PC-9 (cell line): ENCODE results near the gene CLASP1. TPM values are rescaled to one million over a fixed set of nuclear protein-coding genes. Genes with fewer than 3 reads are reported as not detected.
A peak's percentile ranks its signal among the peaks of the same experiment; 100 is the strongest.
"Not testable (repeated sequence)": the region's sequence is repeated elsewhere in the genome, so short reads cannot be mapped to it uniquely, and the experiment has no call there.

ENCODE experiments used
- BruUV-seq: library from RNA; stranded (reverse); fragments of 400-500 nt; replicated peaks from 2 replicates; lab custom pipeline; 2021; lab: Mats Ljungman, UMichigan
- CTCF ChIA-PET: fragments of 300-600 bp; sonication (Branson Sonifier 250); formaldehyde crosslinking; loops from one replicate; lab custom pipeline; 2022; ENCODE audit warnings: antibody characterized with exemption; lab: Charles Lee
- POLR2A ChIA-PET: fragments of 300-600 bp; sonication (Branson Sonifier 250); formaldehyde crosslinking; loops from one replicate; lab custom pipeline; 2022; ENCODE audit warnings: antibody characterized with exemption; ENCODE audit not compliant: unreplicated experiment; lab: Charles Lee
- DNase-seq, 2 experiments: peaks; one replicate each; pipeline versions ENCODE4 v3.0.0 to v3.0.0-alpha.2; 2015 to 2022; ENCODE audit warnings: mixed read lengths in 1 of 2
- H2AFZ ChIP-seq: fragments of 200-600 bp; sonication (generic); 2 replicates; pipeline ENCODE4 v1.8.1; 2017; ENCODE audit warnings: antibody characterized with exemption
- H3F3A ChIP-seq: fragments of 200-600 bp; sonication (generic); 2 replicates; pipeline ENCODE4 v1.8.1; 2017; ENCODE audit warnings: antibody characterized with exemption, mild to moderate bottlenecking, low read depth; ENCODE audit not compliant: insufficient read depth
- H3K27ac ChIP-seq: fragments of 200-600 bp; sonication (generic); 2 replicates; pipeline ENCODE4 v1.6.1; 2016; ENCODE audit warnings: mixed run types
- H3K27me3 ChIP-seq: fragments of 200-600 bp; sonication (generic); 2 replicates; pipeline ENCODE4 v1.6.1; 2016; ENCODE audit warnings: low read depth, mixed run types; ENCODE audit not compliant: insufficient read depth
- H3K36me3 ChIP-seq: fragments of 200-600 bp; sonication (generic); 2 replicates; pipeline ENCODE4 v1.6.1; 2016; ENCODE audit warnings: low read depth, mixed run types
- H3K4me1 ChIP-seq: fragments of 200-600 bp; sonication (generic); replicated peaks from 2 replicates; pipeline ENCODE4 v1.6.1; 2016; ENCODE audit warnings: mixed run types; ENCODE audit not compliant: insufficient read depth
- H3K4me2 ChIP-seq: fragments of 200-600 bp; sonication (generic); 2 replicates; pipeline ENCODE4 v1.6.1; 2017; ENCODE audit warnings: mixed run types
- H3K4me3 ChIP-seq: fragments of 200-600 bp; sonication (generic); 2 replicates; pipeline ENCODE4 v1.6.1; 2016; ENCODE audit warnings: mixed run types
- H3K79me2 ChIP-seq: fragments of 200-600 bp; sonication (generic); 2 replicates; pipeline ENCODE4 v1.6.1; 2017; ENCODE audit warnings: low read depth, mixed run types
- H3K9me2 ChIP-seq: fragments of 200-600 bp; sonication (generic); 2 replicates; pipeline ENCODE4 v1.8.1; 2017; ENCODE audit warnings: mild to moderate bottlenecking; ENCODE audit not compliant: insufficient read depth
- H3K9me3 ChIP-seq: fragments of 200-600 bp; sonication (generic); 2 replicates; pipeline ENCODE4 v1.8.1; 2016; ENCODE audit warnings: low read depth; ENCODE audit not compliant: insufficient read depth
- H4K20me1 ChIP-seq: fragments of 200-600 bp; sonication (generic); 2 replicates; pipeline ENCODE4 v1.8.1; 2017; ENCODE audit not compliant: insufficient read depth
- CTCF ChIP-seq: fragments of 200-600 bp; sonication (generic); conservative IDR thresholded peaks from 2 replicates; pipeline ENCODE4 v1.6.1; 2017; ENCODE audit warnings: mixed run types, antibody characterized with exemption, mild to moderate bottlenecking, moderate library complexity
- EZH2 ChIP-seq: fragments of 200-600 bp; sonication (generic); IDR thresholded peaks from 2 replicates; pipeline ENCODE4 v1.8.0; 2017; ENCODE audit warnings: antibody characterized with exemption, low read depth
- intact Hi-C: fragments of 100-400 bp; cut with micrococcal nuclease; formaldehyde crosslinking; loops from one replicate; pipeline ENCODE4 v1.10.0; 2022; ENCODE audit not compliant: unreplicated experiment
- total RNA-seq: library from RNA; stranded (reverse); gene quantifications from 2 replicates; pipeline ENCODE4 v1.2.3, GENCODE V29; 2021

CLASP1 gene
- total RNA-seq, 1 experiment from 2014 or later: 61.8 TPM

- Histone ChIP-seq H2AFZ (no peak overlapping the region), H3K4me1 (peaks cover 6% of the 10 kb centered on the region), H3K79me2 (no peaks in the 10 kb centered on the region), H3K4me3 (no peak overlapping the region), H3K4me2 (no peak overlapping the region), H3K36me3 (no peaks in the 10 kb centered on the region), H3K9me2 (no peaks in the 10 kb centered on the region), H3K27ac (no peak overlapping the region), H3F3A (no peaks in the 10 kb centered on the region), H3K27me3 (no peaks in the 10 kb centered on the region), H4K20me1 (no peaks in the 10 kb centered on the region), H3K9me3 (no peaks in the 10 kb centered on the region)
- intact Hi-C loops: loop anchor here (5.0 kb wide), 1 partner anchor 156 kb away; no protein-coding TSS in a partner anchor
- no TSS peak for BruUV-seq
- TF ChIP-seq EZH2 (no peak), CTCF (no peak)
- POLR2A ChIA-PET: no interaction called here
- DNase-seq: no peak
- CTCF ChIA-PET: no interaction called here
Observed at GRCh38 chr2:121298476-121298875, 350.8 kb downstream of the CLASP1 start.

GRCh38 chr2:121297866-121298265 lies 351.4 kb downstream of the CLASP1 start:
- H3K27ac ChIP-seq, H3K36me3 ChIP-seq, H3F3A ChIP-seq, POLR2A ChIA-PET, H3K4me1 ChIP-seq, H2AFZ ChIP-seq, H3K9me2 ChIP-seq, H3K4me3 ChIP-seq, DNase-seq, H4K20me1 ChIP-seq, H3K4me2 ChIP-seq, H3K27me3 ChIP-seq, H3K9me3 ChIP-seq, H3K79me2 ChIP-seq, BruUV-seq: not testable (repeated sequence)
- CTCF ChIA-PET: interaction anchor here (0.6 to 1.2 kb wide), 2 partner anchors 169 to 602 kb away, joined by 3 to 4 read pairs; no protein-coding TSS in a partner anchor
- intact Hi-C loops: loop anchor here (5.0 kb wide), 1 partner anchor 156 kb away; no protein-coding TSS in a partner anchor

- ChIA-PET POLR2A (interaction anchor here (0.6 kb wide), 2 partner anchors 209 to 595 kb away, joined by 3 to 5 read pairs; no protein-coding TSS in a partner anchor), CTCF (interaction anchor here (0.5 to 1.2 kb wide), 4 partner anchors 25 to 601 kb away, joined by 3 to 4 read pairs (median 3); no protein-coding TSS in a partner anchor)
- Histone ChIP-seq H3K4me1 (peaks cover 7% of the 10 kb centered on the region), H3K36me3 (no peaks in the 10 kb centered on the region), H3K4me3 (no peak overlapping the region), H3K27me3 (no peaks in the 10 kb centered on the region), H3K9me2 (no peaks in the 10 kb centered on the region), H3K4me2 (no peak overlapping the region), H4K20me1 (no peaks in the 10 kb centered on the region), H3F3A (no peaks in the 10 kb centered on the region), H3K9me3 (no peaks in the 10 kb centered on the region), H2AFZ (no peak overlapping the region), H3K79me2 (no peaks in the 10 kb centered on the region), H3K27ac (no peak overlapping the region)
- DNase-seq: peak; percentile 42 to 49
- no TSS peak for BruUV-seq
- TF ChIP-seq EZH2 (no peak), CTCF (peak; percentile 80)
- intact Hi-C loops: loop anchor here (5.0 kb wide), 1 partner anchor 155 kb away; no protein-coding TSS in a partner anchor
Observed at GRCh38 chr2:121297217-121297830, 351.9 kb downstream of the CLASP1 start.
